Loucy (cell line): Measurements from ENCODE around the gene TRIM56.
"Not testable (repeated sequence)": the region's sequence is repeated elsewhere in the genome, so short reads cannot be mapped to it uniquely, and the experiment has no call there.

Experiments used
- H2AFZ ChIP-seq: fragments of 200-600 bp; sonication (generic); 2 replicates; pipeline ENCODE4 v1.6.0; 2016; ENCODE audit warnings: antibody characterized with exemption, mild to moderate bottlenecking, low read length, moderate library complexity
- H3F3A ChIP-seq: fragments of 200-600 bp; 2 replicates; pipeline ENCODE4 v1.6.0; 2016; ENCODE audit warnings: antibody characterized with exemption, low read depth, mild to moderate bottlenecking
- H3K27me3 ChIP-seq: fragments of 200-600 bp; sonication (generic); 2 replicates; pipeline ENCODE4 v1.6.1; 2014; ENCODE audit warnings: low read length, mild to moderate bottlenecking; ENCODE audit not compliant: insufficient read depth, poor library complexity, severe bottlenecking
- H3K36me3 ChIP-seq: fragments of 200-600 bp; sonication (generic); 2 replicates; pipeline ENCODE4 v1.6.1; 2016; ENCODE audit warnings: low read length; ENCODE audit not compliant: insufficient read depth
- H3K4me1 ChIP-seq: fragments of 200-600 bp; sonication (generic); 2 replicates; pipeline ENCODE4 v1.5.1; 2014; ENCODE audit warnings: low read length, mild to moderate bottlenecking; ENCODE audit not compliant: insufficient read depth, poor library complexity, severe bottlenecking
- H3K4me2 ChIP-seq: fragments of 200-600 bp; sonication (generic); 2 replicates; pipeline ENCODE4 v1.6.0; 2014; ENCODE audit warnings: antibody characterized with exemption, low read length, low read depth, mild to moderate bottlenecking; ENCODE audit not compliant: poor library complexity, severe bottlenecking
- H3K4me3 ChIP-seq: fragments of 200-600 bp; sonication (generic); 2 replicates; pipeline ENCODE4 v1.5.1; 2014; ENCODE audit warnings: low read length, mild to moderate bottlenecking, mixed read lengths; ENCODE audit not compliant: poor library complexity, severe bottlenecking
- H3K79me2 ChIP-seq: fragments of 200-600 bp; sonication (generic); 2 replicates; pipeline ENCODE4 v1.6.1; 2014; ENCODE audit warnings: low read length; ENCODE audit not compliant: insufficient read depth
- H3K9ac ChIP-seq: fragments of 200-600 bp; sonication (generic); 2 replicates; pipeline ENCODE4 v1.6.0; 2014; ENCODE audit warnings: mild to moderate bottlenecking, low read depth, low read length, moderate library complexity; ENCODE audit not compliant: poor library complexity, severe bottlenecking
- H3K9me2 ChIP-seq: fragments of 200-600 bp; sonication (generic); replicated peaks from 2 replicates; pipeline ENCODE4 v1.6.1; 2016; ENCODE audit warnings: low read depth, low read length, mixed read lengths
- H3K9me3 ChIP-seq: fragments of 200-600 bp; sonication (generic); 2 replicates; pipeline ENCODE4 v1.6.1; 2014; ENCODE audit warnings: mild to moderate bottlenecking, antibody characterized with exemption, low read length, low read depth; ENCODE audit not compliant: insufficient read depth
- H4K20me1 ChIP-seq: fragments of 200-600 bp; sonication (generic); 2 replicates; pipeline ENCODE4 v1.6.0; 2014; ENCODE audit warnings: antibody characterized with exemption, low read length, mild to moderate bottlenecking; ENCODE audit not compliant: insufficient read depth, poor library complexity, severe bottlenecking
- CTCF ChIP-seq: fragments of 200-600 bp; sonication (generic); conservative IDR thresholded peaks from 2 replicates; pipeline ENCODE4 v1.5.1; 2014; ENCODE audit warnings: mild to moderate bottlenecking, antibody characterized with exemption, low read length
- EZH2phosphoT487 ChIP-seq: fragments of 200-600 bp; IDR thresholded peaks from 2 replicates; pipeline ENCODE4 v1.6.1; 2018; ENCODE audit warnings: antibody characterized with exemption, mild to moderate bottlenecking, moderate library complexity, borderline replicate concordance

The TRIM56 gene

GRCh38 chr7:101104193-101104713 is 19.0 kb downstream of the TRIM56 start:
- Histone ChIP-seq H3K4me3 (no peak overlapping the region), H3K9me3 (no peaks in the 10 kb centered on the region), H3K4me1 (peaks cover 9% of the 10 kb centered on the region), H3K27me3 (no peaks in the 10 kb centered on the region), H3K9ac (no peak overlapping the region), H4K20me1 (no peaks in the 10 kb centered on the region), H3K36me3 (no peaks in the 10 kb centered on the region), H3K79me2 (no peaks in the 10 kb centered on the region), H3F3A (no peaks in the 10 kb centered on the region), H2AFZ (no peak overlapping the region), H3K9me2 (no peaks in the 10 kb centered on the region), H3K4me2 (no peak overlapping the region)
- TF ChIP-seq EZH2phosphoT487: no peak
- no peak for TF ChIP-seq CTCF

- peaks cover 9% of the 10 kb centered on the region for H3K4me1 ChIP-seq
- no peaks in the 10 kb centered on the region for H4K20me1 ChIP-seq
- H3K9me3 ChIP-seq: no peaks in the 10 kb centered on the region
- H3K27me3 ChIP-seq: no peaks in the 10 kb centered on the region
- no peak overlapping the region for H3K4me3 ChIP-seq
- no peak overlapping the region for H3K4me2 ChIP-seq
- H3K9me2 ChIP-seq: no peaks in the 10 kb centered on the region
- no peak overlapping the region for H3K9ac ChIP-seq
- no peaks in the 10 kb centered on the region for H3K79me2 ChIP-seq
- H3F3A ChIP-seq: no peaks in the 10 kb centered on the region
- no peak overlapping the region for H2AFZ ChIP-seq
- no peaks in the 10 kb centered on the region for H3K36me3 ChIP-seq
- TF ChIP-seq EZH2phosphoT487 (no peak), CTCF (no peak)
These were observed 19.5 kb downstream of the TRIM56 start for GRCh38 chr7:101104799-101105198.

GRCh38 chr7:101105248-101105647 is 20.0 kb downstream of the TRIM56 start:
- not testable (repeated sequence) for H3F3A ChIP-seq, H3K4me3 ChIP-seq, H2AFZ ChIP-seq, H3K9me2 ChIP-seq, H3K4me2 ChIP-seq, H3K4me1 ChIP-seq, H3K9me3 ChIP-seq, H3K36me3 ChIP-seq, H3K9ac ChIP-seq, H4K20me1 ChIP-seq, H3K27me3 ChIP-seq, H3K79me2 ChIP-seq

GRCh38 chr7:101106386-101106785 is 21.1 kb downstream of the TRIM56 start:
- Histone ChIP-seq H3F3A (no peaks in the 10 kb centered on the region), H4K20me1 (no peaks in the 10 kb centered on the region), H3K4me2 (no peak overlapping the region), H3K36me3 (no peaks in the 10 kb centered on the region), H3K9me3 (no peaks in the 10 kb centered on the region), H2AFZ (no peak overlapping the region), H3K79me2 (no peaks in the 10 kb centered on the region), H3K4me1 (no peaks in the 10 kb centered on the region), H3K27me3 (no peaks in the 10 kb centered on the region), H3K4me3 (no peak overlapping the region), H3K9me2 (no peaks in the 10 kb centered on the region), H3K9ac (no peak overlapping the region)
- TF ChIP-seq CTCF: no peak
- no peak for TF ChIP-seq EZH2phosphoT487
